H1 (cell line): ENCODE results near the gene C2orf76. TPM values are rescaled to one million over a fixed set of nuclear protein-coding genes. Genes with fewer than 3 reads are reported as not detected.
"Not testable (repeated sequence)": the region's sequence is repeated elsewhere in the genome, so short reads cannot be mapped to it uniquely, and the experiment has no call there.

ENCODE experiments used
- CTCF ChIA-PET: fragments of 300-600 bp; sonication (Branson Sonifier 250); formaldehyde crosslinking; loops from one replicate; lab custom pipeline; 2021; ENCODE audit not compliant: partially characterized antibody; lab: Charles Lee
- POLR2A ChIA-PET: fragments of 300-600 bp; sonication (Branson Sonifier 250); formaldehyde crosslinking; loops from one replicate; lab custom pipeline; 2021; ENCODE audit warnings: inconsistent platforms; ENCODE audit not compliant: partially characterized antibody; lab: Charles Lee
- DNase-seq, 2 experiments: peaks; one replicate each; pipeline versions ENCODE4 v3.0.0 to v3.0.0-alpha.2; 2010 to 2022; ENCODE audit warnings: low spot score in 2 of 2, low read depth in 1 of 2, mixed read lengths in 1 of 2
- FAIRE-seq: peaks from 2 replicates; lab custom pipeline; 2011; peaks lifted over from hg19 to GRCh38; lab: Jason Lieb, UNC
- H2AFZ ChIP-seq: 2 replicates; pipeline ENCODE4 v1.8.1; 2012; ENCODE audit warnings: low read length, inconsistent platforms
- H2AK5ac ChIP-seq: 2 replicates; pipeline ENCODE4 v1.6.1; 2013; ENCODE audit warnings: low read depth, low read length
- H2BK120ac ChIP-seq: replicated peaks from 2 replicates; pipeline ENCODE3; 2013; ENCODE audit warnings: low read depth, low read length, inconsistent platforms
- H2BK12ac ChIP-seq: 2 replicates; pipeline ENCODE4 v1.6.1; 2013; ENCODE audit warnings: low read depth, low read length
- H2BK15ac ChIP-seq: 2 replicates; pipeline ENCODE4 v1.6.1; 2013; ENCODE audit warnings: low read length
- H2BK20ac ChIP-seq: 2 replicates; pipeline ENCODE4 v1.6.1; 2013; ENCODE audit warnings: low read length
- H2BK5ac ChIP-seq: 2 replicates; pipeline ENCODE4 v1.6.1; 2013; ENCODE audit warnings: low read depth, low read length
- H3K14ac ChIP-seq: 2 replicates; pipeline ENCODE4 v1.6.1; 2013; ENCODE audit warnings: inconsistent platforms; ENCODE audit not compliant: insufficient read length
- H3K18ac ChIP-seq: 2 replicates; pipeline ENCODE4 v1.6.1; 2013; ENCODE audit warnings: low read length; ENCODE audit errors: extremely low read depth
- H3K23ac ChIP-seq: 2 replicates; pipeline ENCODE4 v1.6.1; 2013; ENCODE audit warnings: inconsistent platforms; ENCODE audit not compliant: insufficient read length
- H3K23me2 ChIP-seq: 2 replicates; pipeline ENCODE4 v1.6.1; 2013; ENCODE audit warnings: low read depth, low read length
- H3K27ac ChIP-seq: 2 replicates; pipeline ENCODE4 v1.6.1; 2011; ENCODE audit warnings: low read depth, low read length, inconsistent platforms
- H3K27me3 ChIP-seq, 4 experiments: replicated peaks in 1 of 4; 1 replicate in 1 of 4; 2 replicates in 3 of 4; pipeline versions ENCODE4 v1.6.1 to v1.8.1; 2011 to 2013; ENCODE audit warnings: low read length in 3 of 4, mild to moderate bottlenecking in 3 of 4, inconsistent platforms in 2 of 4, mixed read lengths in 2 of 4, moderate library complexity in 1 of 4; ENCODE audit not compliant: control insufficient read depth in 3 of 4, insufficient read depth in 3 of 4; ENCODE audit errors: extremely low read depth in 1 of 4
- H3K36me3 ChIP-seq, 4 experiments: 2 replicates each; pipeline versions ENCODE4 v1.6.1 to v1.8.1; 2011 to 2013; ENCODE audit warnings: mild to moderate bottlenecking in 4 of 4, low read length in 3 of 4, moderate library complexity in 2 of 4, control low read depth in 1 of 4, inconsistent platforms in 1 of 4; ENCODE audit not compliant: insufficient read depth in 4 of 4, control insufficient read depth in 2 of 4
- H3K4ac ChIP-seq: replicated peaks from 2 replicates; pipeline ENCODE3; 2013; ENCODE audit warnings: low read length, low read depth, mixed read lengths, inconsistent platforms; ENCODE audit not compliant: insufficient read length
- H3K4me1 ChIP-seq, 4 experiments: replicated peaks in 1 of 4; 1 replicate in 1 of 4; 2 replicates in 3 of 4; pipeline versions ENCODE4 v1.6.1 to v1.8.1; 2011 to 2013; ENCODE audit warnings: low read length in 3 of 4, inconsistent platforms in 2 of 4, mixed read lengths in 1 of 4; ENCODE audit not compliant: insufficient read depth in 4 of 4, control insufficient read depth in 3 of 4
- H3K4me2 ChIP-seq, 2 experiments: 2 replicates each; pipeline versions ENCODE4 v1.6.1 to v1.8.1; 2011 to 2013; ENCODE audit warnings: low read depth in 2 of 2, low read length in 2 of 2, control low read depth in 1 of 2, inconsistent platforms in 1 of 2, mild to moderate bottlenecking in 1 of 2; ENCODE audit not compliant: insufficient read depth in 1 of 2
- H3K4me3 ChIP-seq, 4 experiments: fragments of 200-600, 300-600 bp in 1 of 4; sonication (generic), shearing (Covaris generic), sonication (Bioruptor Twin) in 1 of 4; 2 replicates each; pipeline versions ENCODE4 v1.5.1 to v1.8.1; 2011 to 2016; ENCODE audit warnings: low read length in 4 of 4, low read depth in 3 of 4, control low read depth in 2 of 4, inconsistent platforms in 2 of 4, mild to moderate bottlenecking in 2 of 4, mixed read lengths in 1 of 4, moderate library complexity in 1 of 4; ENCODE audit not compliant: insufficient read depth in 2 of 4; ENCODE audit errors: extremely low read depth in 1 of 4
- H3K56ac ChIP-seq: replicated peaks from 2 replicates; pipeline ENCODE3; 2013; ENCODE audit warnings: low read depth, mild to moderate bottlenecking, mixed read lengths, low read length, inconsistent platforms; ENCODE audit not compliant: insufficient read length
- H3K79me1 ChIP-seq: 2 replicates; pipeline ENCODE4 v1.6.1; 2013; ENCODE audit warnings: low read depth, low read length, control low read depth
- H3K79me2 ChIP-seq, 2 experiments: 2 replicates each; pipeline versions ENCODE4 v1.6.1 to v1.8.1; 2012 to 2013; ENCODE audit warnings: low read length in 2 of 2, mild to moderate bottlenecking in 2 of 2, inconsistent platforms in 1 of 2; ENCODE audit not compliant: insufficient read depth in 2 of 2, control insufficient read depth in 1 of 2
- H3K9ac ChIP-seq, 4 experiments: replicated peaks in 1 of 4; 1 replicate in 1 of 4; 2 replicates in 3 of 4; pipeline versions ENCODE4 v1.6.1 to v1.8.1; 2011 to 2013; ENCODE audit warnings: low read depth in 3 of 4, low read length in 3 of 4, control low read depth in 2 of 4, mild to moderate bottlenecking in 2 of 4, moderate library complexity in 2 of 4, inconsistent platforms in 1 of 4; ENCODE audit errors: extremely low read depth in 1 of 4
- H3K9me3 ChIP-seq, 2 experiments: 2 replicates each; pipeline versions ENCODE4 v1.6.1 to v1.8.1; 2012 to 2013; ENCODE audit warnings: mild to moderate bottlenecking in 2 of 2, moderate library complexity in 2 of 2, control low read depth in 1 of 2, inconsistent platforms in 1 of 2, low read depth in 1 of 2, low read length in 1 of 2, mixed read lengths in 1 of 2; ENCODE audit not compliant: insufficient read depth in 2 of 2
- H4K20me1 ChIP-seq, 2 experiments: replicated peaks in 1 of 2; 2 replicates each; pipeline versions ENCODE3 to v1.8.1; 2011 to 2013; ENCODE audit warnings: inconsistent platforms in 2 of 2, low read length in 2 of 2, mild to moderate bottlenecking in 1 of 2; ENCODE audit not compliant: insufficient read depth in 2 of 2, control insufficient read depth in 1 of 2
- H4K5ac ChIP-seq: 2 replicates; pipeline ENCODE4 v1.6.1; 2013; ENCODE audit warnings: low read length, low read depth, mixed read lengths, inconsistent platforms; ENCODE audit not compliant: insufficient read length
- H4K8ac ChIP-seq: 2 replicates; pipeline ENCODE4 v1.8.0; 2013; ENCODE audit warnings: mild to moderate bottlenecking, moderate library complexity, low read length, inconsistent platforms; ENCODE audit not compliant: insufficient read depth; ENCODE audit errors: extremely low read depth
- H4K91ac ChIP-seq: replicated peaks from 2 replicates; pipeline ENCODE3; 2013; ENCODE audit warnings: low read length, mixed read lengths, inconsistent platforms; ENCODE audit not compliant: insufficient read length
- WGBS, 2 experiments: shearing (Covaris generic) in 1 of 2; methylation state at CpG; one replicate each; pipeline versions ENCODE4 v1.1.6 to v1.1.7; 2013 to 2015; ENCODE audit warnings: low lambda C conversion rate in 2 of 2, mixed read lengths in 2 of 2, inconsistent platforms in 1 of 2, low coverage in 1 of 2, missing lambda C conversion rate in 1 of 2; ENCODE audit not compliant: insufficient replicate concordance in 2 of 2, insufficient coverage in 1 of 2, insufficient read length in 1 of 2; ENCODE audit errors: extremely low coverage in 1 of 2, missing lambda C conversion rate in 1 of 2; 5-methylcytosine and 5-hydroxymethylcytosine counted together
- polyA plus RNA-seq, 7 experiments: library from polyadenylated mRNA; depleted of rRNA in 3 of 7; stranded (reverse) in 5 of 7; unstranded in 2 of 7; fragments of >200 nt in 5 of 7; fragments of 200-250 nt in 2 of 7; gene quantifications; 1 replicate in 5 of 7; 2 replicates in 1 of 7; 4 replicates in 1 of 7; pipeline versions ENCODE4 v1.2.1 to v1.2.3, GENCODE V29; 2011 to 2013; ENCODE audit warnings: missing spikeins in 2 of 7, mixed read lengths in 2 of 7
- total RNA-seq: library from RNA; stranded (reverse); fragmentation: NEBNext Ultra II Directional; extraction: Animal tissue kit (Norgen Biotek cat#: 25700); gene quantifications from 2 replicates; pipeline ENCODE4 v1.2.1, GENCODE V29; 2021

The C2orf76 gene
- total and polyA plus RNA-seq, 2 of the 8 experiments (the other 6 are each of a cell fraction or from before 2014, with no cell fraction given), result 4.4 to 5.0 TPM

- H2BK5ac ChIP-seq, H3K4me3 ChIP-seq, H3K4me2 ChIP-seq, H3K9me3 ChIP-seq, H4K5ac ChIP-seq, H3K4ac ChIP-seq, FAIRE-seq, H2BK12ac ChIP-seq, H2BK120ac ChIP-seq, H3K79me2 ChIP-seq, H4K8ac ChIP-seq, H3K27ac ChIP-seq, H3K14ac ChIP-seq, H2AFZ ChIP-seq, H3K18ac ChIP-seq, H2BK20ac ChIP-seq, H4K20me1 ChIP-seq, H3K4me1 ChIP-seq, H3K23me2 ChIP-seq, H3K27me3 ChIP-seq, DNase-seq, H4K91ac ChIP-seq, H3K79me1 ChIP-seq, H3K56ac ChIP-seq, H2AK5ac ChIP-seq, CTCF ChIA-PET, H2BK15ac ChIP-seq, H3K9ac ChIP-seq, H3K23ac ChIP-seq: not testable (repeated sequence)
- POLR2A ChIA-PET, result interaction anchor here (1.2 kb wide), 1 partner anchor 9 kb away, joined by 3 read pairs; no protein-coding TSS in a partner anchor
- H3K36me3 ChIP-seq, result peaks cover 14 to 22% (median 21%) of the 10 kb centered on the region in 4 experiments
- WGBS, 2 experiments, result 96% methylated on average over 6 of the region's 6 CpGs; no CpG with 5 or more reads in 1 of the 2 experiments
These were observed 9.8 kb upstream of the C2orf76 start for GRCh38 chr2:119376406-119376805.
